HCT116 (cell line): ENCODE data around the gene USF1. TPM values are rescaled to one million over a fixed set of nuclear protein-coding genes. Genes with fewer than 3 reads are reported as not detected.
A peak's percentile ranks its signal among the peaks of the same experiment; 100 is the strongest.

Experiments
- ATAC-seq: fragments of 200-7000 bp; cut with Tn5 transposase; 2 replicates; pipeline ENCODE4 v1.9.1; 2020; ENCODE audit warnings: mild to moderate bottlenecking, moderate library complexity
- BruUV-seq: library from RNA; stranded (reverse); fragments of 400-500 nt; replicated peaks from 2 replicates; lab custom pipeline; 2021; lab: Mats Ljungman, UMichigan
- CTCF ChIA-PET: fragments of 300-600 bp; sonication (Branson Sonifier 250); formaldehyde crosslinking; loops from one replicate; lab custom pipeline; 2021; ENCODE audit warnings: antibody characterized with exemption; lab: Charles Lee
- POLR2A ChIA-PET: fragments of 300-600, 350-600 bp; sonication (Branson Sonifier 250); formaldehyde crosslinking; loops from one replicate; lab custom pipeline; 2021; ENCODE audit warnings: antibody characterized with exemption; lab: Charles Lee
- RAD21 ChIA-PET, 2 experiments: fragments of 300-600 bp; sonication (Branson Sonifier 250); formaldehyde crosslinking; loops; one replicate each; lab custom pipeline; 2023; ENCODE audit warnings: low total read pairs in 2 of 2; ENCODE audit not compliant: uncharacterized antibody in 2 of 2, unreplicated experiment in 2 of 2, low non-redundant PET in 1 of 2; lab: Charles Lee
- DNase-seq: peaks from one replicate; pipeline ENCODE4 v3.0.0-alpha.2; 2010; ENCODE audit warnings: low read depth, low spot score
- H2AFZ ChIP-seq: fragments of 200-600 bp; shearing (Covaris generic), sonication (generic); 2 replicates; pipeline ENCODE4 v1.6.1; 2017; ENCODE audit warnings: low read depth, mixed run types, mixed read lengths, antibody characterized with exemption, low read length; ENCODE audit not compliant: poor library complexity, severe bottlenecking
- H3K27ac ChIP-seq: 2 replicates; pipeline ENCODE4 v1.5.1; 2012; ENCODE audit warnings: low read depth, low read length
- H3K27me3 ChIP-seq: fragments of 200-600 bp; sonication (generic); 2 replicates; pipeline ENCODE4 v1.6.1; 2016; ENCODE audit warnings: mixed run types, low read length, mixed read lengths; ENCODE audit not compliant: insufficient read depth
- H3K36me3 ChIP-seq, 2 experiments: fragments of 200-500 bp in 1 of 2; fragments of 200-600 bp in 1 of 2; sonication (Bioruptor generic) in 1 of 2; sonication (generic) in 1 of 2; 2 replicates each; pipeline versions ENCODE4 v1.5.1 to v1.6.1; 2014 to 2016; ENCODE audit warnings: low read length in 2 of 2, inconsistent platforms in 1 of 2, mixed read lengths in 1 of 2, mixed run types in 1 of 2; ENCODE audit not compliant: insufficient read depth in 2 of 2, control insufficient read depth in 1 of 2
- H3K4me1 ChIP-seq, 2 experiments: fragments of 200-600 bp in 1 of 2; sonication (generic) in 1 of 2; 2 replicates each; pipeline versions ENCODE4 v1.5.1 to v1.6.1; 2012 to 2017; ENCODE audit warnings: low read length in 2 of 2, inconsistent platforms in 1 of 2, mild to moderate bottlenecking in 1 of 2, mixed read lengths in 1 of 2, mixed run types in 1 of 2, moderate library complexity in 1 of 2; ENCODE audit not compliant: insufficient read depth in 2 of 2, control insufficient read depth in 1 of 2
- H3K4me2 ChIP-seq: fragments of 200-600 bp; sonication (generic); 2 replicates; pipeline ENCODE4 v1.6.1; 2017; ENCODE audit warnings: mixed run types, low read length, mixed read lengths
- H3K4me3 ChIP-seq, 2 experiments: fragments of 200-600 bp in 1 of 2; sonication (generic) in 1 of 2; replicated peaks in 1 of 2; 2 replicates each; pipeline ENCODE4 v1.5.1; 2011 to 2016; ENCODE audit warnings: low read length in 2 of 2, control low read depth in 1 of 2, low read depth in 1 of 2, mild to moderate bottlenecking in 1 of 2, mixed read lengths in 1 of 2, mixed run types in 1 of 2
- H3K79me2 ChIP-seq: fragments of 200-600 bp; sonication (generic); 2 replicates; pipeline ENCODE4 v1.6.1; 2017; ENCODE audit warnings: mild to moderate bottlenecking, mixed run types, low read length, moderate library complexity, mixed read lengths; ENCODE audit not compliant: insufficient read depth
- H3K9ac ChIP-seq: fragments of 200-600 bp; sonication (generic); 2 replicates; pipeline ENCODE4 v1.6.1; 2016; ENCODE audit warnings: low read length, mixed read lengths
- H3K9me2 ChIP-seq: fragments of 200-600 bp; sonication (generic), shearing (Covaris generic); 2 replicates; pipeline ENCODE4 v1.6.1; 2017; ENCODE audit warnings: mixed run types, mild to moderate bottlenecking, moderate library complexity; ENCODE audit not compliant: insufficient read depth
- H3K9me3 ChIP-seq, 2 experiments: fragments of 200-500 bp in 1 of 2; fragments of 200-600 bp in 1 of 2; sonication (Bioruptor generic) in 1 of 2; sonication (generic) in 1 of 2; 2 replicates each; pipeline ENCODE4 v1.6.1; 2014 to 2017; ENCODE audit warnings: low read length in 2 of 2, mixed read lengths in 2 of 2, inconsistent platforms in 1 of 2, low read depth in 1 of 2, mild to moderate bottlenecking in 1 of 2, mixed run types in 1 of 2, moderate library complexity in 1 of 2; ENCODE audit not compliant: control insufficient read depth in 1 of 2, insufficient read depth in 1 of 2
- H4K20me1 ChIP-seq: fragments of 200-600 bp; sonication (generic), shearing (Covaris generic); 2 replicates; pipeline ENCODE4 v1.6.1; 2017; ENCODE audit warnings: mixed run types, mild to moderate bottlenecking, moderate library complexity; ENCODE audit not compliant: insufficient read depth
- CEBPB ChIP-seq: IDR thresholded peaks from 2 replicates; pipeline ENCODE4 v1.6.1; 2012; ENCODE audit warnings: low read depth
- EGR1 ChIP-seq: IDR thresholded peaks from 2 replicates; pipeline ENCODE4 v1.6.1; 2012; ENCODE audit warnings: low read depth
- EZH2phosphoT487 ChIP-seq: fragments of 200-600 bp; IDR thresholded peaks from 2 replicates; pipeline ENCODE4 v1.6.1; 2018; ENCODE audit warnings: antibody characterized with exemption, borderline replicate concordance
- FOSL1 ChIP-seq: IDR thresholded peaks from 2 replicates; pipeline ENCODE4 v1.6.1; 2012; ENCODE audit warnings: low read depth
- POLR2A ChIP-seq: IDR thresholded peaks from 2 replicates; pipeline ENCODE4 v1.7.0; 2011; ENCODE audit warnings: borderline replicate concordance; ENCODE audit not compliant: insufficient read depth, insufficient read length; ENCODE audit errors: extremely low read depth
- TCF7L2 ChIP-seq: IDR thresholded peaks from 2 replicates; pipeline ENCODE4 v1.7.0; 2011; ENCODE audit warnings: borderline replicate concordance, inconsistent platforms; ENCODE audit not compliant: insufficient read depth, insufficient read length; ENCODE audit errors: extremely low read depth
- YY1 ChIP-seq: IDR thresholded peaks from 2 replicates; pipeline ENCODE4 v1.6.1; 2011; ENCODE audit warnings: low read length, low read depth, moderate library complexity, mild to moderate bottlenecking; ENCODE audit not compliant: insufficient replicate concordance; ENCODE audit errors: extremely low read depth
- ZFX ChIP-seq: fragments of 450-650 bp; IDR thresholded peaks from 2 replicates; pipeline ENCODE4 v1.6.1; 2017
- ZNF274 ChIP-seq: fragments of 200-500 bp; sonication (Bioruptor generic); IDR thresholded peaks from 2 replicates; pipeline ENCODE4 v1.6.1; 2014; ENCODE audit warnings: mild to moderate bottlenecking, low read depth, low read length, inconsistent platforms
- intact Hi-C: fragments of 100-400 bp; cut with micrococcal nuclease; formaldehyde crosslinking; loops from 2 replicates; pipeline ENCODE4 v1.10.0; 2022
- total RNA-seq: library from RNA; stranded (reverse); gene quantifications from one replicate; pipeline ENCODE4 v1.2.1, GENCODE V29; 2021; ENCODE audit not compliant: unreplicated experiment
- TF ChIP-seq, protein P1 (sequence below), 3 experiments: fragments of 200-600 bp in 1 of 3; sonication (generic) in 1 of 3; IDR thresholded peaks in 2 of 3; conservative IDR thresholded peaks in 1 of 3; 2 replicates each; pipeline ENCODE4 v1.5.1; 2012 to 2017; ENCODE audit warnings: low read depth in 2 of 3, low read length in 2 of 3, antibody characterized with exemption in 1 of 3, borderline replicate concordance in 1 of 3, control low read depth in 1 of 3, mild to moderate bottlenecking in 1 of 3, mixed read lengths in 1 of 3, mixed run types in 1 of 3, moderate library complexity in 1 of 3; ENCODE audit not compliant: insufficient read depth in 1 of 3
- TF ChIP-seq, protein P2 (sequence below): IDR thresholded peaks from 2 replicates; pipeline ENCODE4 v1.6.1; 2012
- TF ChIP-seq, protein P3 (sequence below): IDR thresholded peaks from 2 replicates; pipeline ENCODE4 v1.6.1; 2012; ENCODE audit warnings: low read depth

Gene USF1
- total RNA-seq, 1 experiment from 2014 or later = 48.0 TPM

DNA sequence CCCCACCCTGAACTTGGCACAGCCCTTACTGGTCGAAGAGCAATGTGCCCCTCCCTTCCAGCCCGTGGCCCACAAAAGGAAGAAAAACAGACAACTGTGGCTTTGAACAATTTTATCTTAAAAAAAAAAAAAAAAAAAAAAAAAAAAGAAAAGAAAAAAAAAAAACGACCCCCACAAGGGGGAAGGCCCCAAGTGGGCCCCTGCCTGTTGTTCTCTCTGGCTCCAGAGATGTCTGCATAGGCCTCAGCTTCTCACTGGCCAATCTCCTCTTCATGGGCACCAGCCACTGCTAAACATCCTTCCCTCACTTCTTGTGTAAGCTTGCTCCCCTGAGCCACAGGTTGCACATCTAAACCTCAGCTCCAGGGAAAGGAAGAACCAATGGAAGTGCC lies 6.6 kb downstream of the USF1 start:
- CTCF ChIA-PET = interaction anchor here (0.9 to 1.1 kb wide), 2 partner anchors 18 to 267 kb away, joined by 4 to 5 read pairs; partner anchors contain the start of gene F11R
- RAD21 ChIA-PET = no interaction called here
- H3K4me2 ChIP-seq = peak overlapping the region; percentile 90
- peak overlapping the region; percentile 77 for H3K9ac ChIP-seq
- H4K20me1 ChIP-seq = no peaks in the 10 kb centered on the region
- peak overlapping the region; percentile 88 for H3K27ac ChIP-seq
- intact Hi-C loops = loop anchor here (2.0 kb wide), 1 partner anchor 42 kb away; no protein-coding TSS in a partner anchor
- H2AFZ ChIP-seq = peak overlapping the region; percentile 16
- no peak for DNase-seq
- peak overlapping the region; percentile 76 to 88 for H3K4me3 ChIP-seq
- H3K36me3 ChIP-seq = peaks cover 10 to 31% of the 10 kb centered on the region in 2 experiments; a peak in 3 of 4 replicates
- H3K27me3 ChIP-seq = no peaks in the 10 kb centered on the region
- TF ChIP-seq CEBPB = no peak
- no peak for TF ChIP-seq ZFX
- TF ChIP-seq YY1 = no peak
- no peak for TF ChIP-seq EGR1
- no peak for TF ChIP-seq POLR2A
- TF ChIP-seq, protein P1, sequence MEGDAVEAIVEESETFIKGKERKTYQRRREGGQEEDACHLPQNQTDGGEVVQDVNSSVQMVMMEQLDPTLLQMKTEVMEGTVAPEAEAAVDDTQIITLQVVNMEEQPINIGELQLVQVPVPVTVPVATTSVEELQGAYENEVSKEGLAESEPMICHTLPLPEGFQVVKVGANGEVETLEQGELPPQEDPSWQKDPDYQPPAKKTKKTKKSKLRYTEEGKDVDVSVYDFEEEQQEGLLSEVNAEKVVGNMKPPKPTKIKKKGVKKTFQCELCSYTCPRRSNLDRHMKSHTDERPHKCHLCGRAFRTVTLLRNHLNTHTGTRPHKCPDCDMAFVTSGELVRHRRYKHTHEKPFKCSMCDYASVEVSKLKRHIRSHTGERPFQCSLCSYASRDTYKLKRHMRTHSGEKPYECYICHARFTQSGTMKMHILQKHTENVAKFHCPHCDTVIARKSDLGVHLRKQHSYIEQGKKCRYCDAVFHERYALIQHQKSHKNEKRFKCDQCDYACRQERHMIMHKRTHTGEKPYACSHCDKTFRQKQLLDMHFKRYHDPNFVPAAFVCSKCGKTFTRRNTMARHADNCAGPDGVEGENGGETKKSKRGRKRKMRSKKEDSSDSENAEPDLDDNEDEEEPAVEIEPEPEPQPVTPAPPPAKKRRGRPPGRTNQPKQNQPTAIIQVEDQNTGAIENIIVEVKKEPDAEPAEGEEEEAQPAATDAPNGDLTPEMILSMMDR (IDR thresholded peaks at IDR 0.05 in 2 of 3, conservative IDR thresholded peaks at IDR 0.05 in 1 of 3; ENCODE audit: borderline replicate concordance in 1 of 3, insufficient read depth in 1 of 3, low read depth in 2 of 3, low read length in 2 of 3) = no peak
- TF ChIP-seq, protein P2, sequence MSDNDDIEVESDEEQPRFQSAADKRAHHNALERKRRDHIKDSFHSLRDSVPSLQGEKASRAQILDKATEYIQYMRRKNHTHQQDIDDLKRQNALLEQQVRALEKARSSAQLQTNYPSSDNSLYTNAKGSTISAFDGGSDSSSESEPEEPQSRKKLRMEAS = no peak
- TF ChIP-seq FOSL1 = no peak
- TF ChIP-seq TCF7L2 = no peak
- no peak for TF ChIP-seq ZNF274
- TF ChIP-seq EZH2phosphoT487 = no peak
- TF ChIP-seq, protein P3, sequence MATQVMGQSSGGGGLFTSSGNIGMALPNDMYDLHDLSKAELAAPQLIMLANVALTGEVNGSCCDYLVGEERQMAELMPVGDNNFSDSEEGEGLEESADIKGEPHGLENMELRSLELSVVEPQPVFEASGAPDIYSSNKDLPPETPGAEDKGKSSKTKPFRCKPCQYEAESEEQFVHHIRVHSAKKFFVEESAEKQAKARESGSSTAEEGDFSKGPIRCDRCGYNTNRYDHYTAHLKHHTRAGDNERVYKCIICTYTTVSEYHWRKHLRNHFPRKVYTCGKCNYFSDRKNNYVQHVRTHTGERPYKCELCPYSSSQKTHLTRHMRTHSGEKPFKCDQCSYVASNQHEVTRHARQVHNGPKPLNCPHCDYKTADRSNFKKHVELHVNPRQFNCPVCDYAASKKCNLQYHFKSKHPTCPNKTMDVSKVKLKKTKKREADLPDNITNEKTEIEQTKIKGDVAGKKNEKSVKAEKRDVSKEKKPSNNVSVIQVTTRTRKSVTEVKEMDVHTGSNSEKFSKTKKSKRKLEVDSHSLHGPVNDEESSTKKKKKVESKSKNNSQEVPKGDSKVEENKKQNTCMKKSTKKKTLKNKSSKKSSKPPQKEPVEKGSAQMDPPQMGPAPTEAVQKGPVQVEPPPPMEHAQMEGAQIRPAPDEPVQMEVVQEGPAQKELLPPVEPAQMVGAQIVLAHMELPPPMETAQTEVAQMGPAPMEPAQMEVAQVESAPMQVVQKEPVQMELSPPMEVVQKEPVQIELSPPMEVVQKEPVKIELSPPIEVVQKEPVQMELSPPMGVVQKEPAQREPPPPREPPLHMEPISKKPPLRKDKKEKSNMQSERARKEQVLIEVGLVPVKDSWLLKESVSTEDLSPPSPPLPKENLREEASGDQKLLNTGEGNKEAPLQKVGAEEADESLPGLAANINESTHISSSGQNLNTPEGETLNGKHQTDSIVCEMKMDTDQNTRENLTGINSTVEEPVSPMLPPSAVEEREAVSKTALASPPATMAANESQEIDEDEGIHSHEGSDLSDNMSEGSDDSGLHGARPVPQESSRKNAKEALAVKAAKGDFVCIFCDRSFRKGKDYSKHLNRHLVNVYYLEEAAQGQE = no peak
- TSS peak; percentile 71 for BruUV-seq
- H3K4me1 ChIP-seq = peaks cover 9 to 27% of the 10 kb centered on the region in 2 experiments; a peak in 3 of 4 replicates
- POLR2A ChIA-PET = interaction anchor here (1.0 to 2.3 kb wide), 5 partner anchors 18 to 127 kb away, joined by 3 to 24 read pairs (median 4); partner anchors contain the start of genes F11R and PPOX
- ATAC-seq = no peak
- H3K79me2 ChIP-seq = peaks cover 32% of the 10 kb centered on the region
- no peaks in the 10 kb centered on the region for H3K9me3 ChIP-seq
- no peaks in the 10 kb centered on the region for H3K9me2 ChIP-seq
